ENCODE results near the gene FAM161B. TPM values are rescaled to one million over a fixed set of nuclear protein-coding genes. Genes with fewer than 3 reads are reported as not detected.
"Not testable (repeated sequence)": the region's sequence is repeated elsewhere in the genome, so short reads cannot be mapped to it uniquely, and the experiment has no call there.

The FAM161B gene
- total RNA-seq, 1 donor from 2014 or later = 3.7 TPM

DNA sequence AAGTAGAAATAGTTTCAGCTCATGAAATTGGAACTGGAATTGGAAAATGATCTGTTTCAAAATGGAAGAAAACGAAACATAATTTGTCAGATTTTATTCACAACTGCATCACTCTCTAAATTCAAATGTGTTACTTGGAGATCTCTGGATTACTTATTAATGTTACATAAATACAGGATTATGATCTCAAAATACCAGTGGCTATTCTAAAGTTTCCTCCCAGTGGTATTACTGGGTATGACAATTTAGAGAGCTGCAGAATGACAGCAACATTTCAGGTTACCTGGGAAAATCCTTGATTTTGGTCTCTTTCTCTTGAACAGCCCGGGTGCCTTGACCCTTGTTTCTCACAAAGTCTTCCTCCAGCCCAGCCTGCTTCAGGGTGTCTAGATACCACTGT, 14.2 kb downstream of the FAM161B start:
- TF ChIP-seq, protein P1, sequence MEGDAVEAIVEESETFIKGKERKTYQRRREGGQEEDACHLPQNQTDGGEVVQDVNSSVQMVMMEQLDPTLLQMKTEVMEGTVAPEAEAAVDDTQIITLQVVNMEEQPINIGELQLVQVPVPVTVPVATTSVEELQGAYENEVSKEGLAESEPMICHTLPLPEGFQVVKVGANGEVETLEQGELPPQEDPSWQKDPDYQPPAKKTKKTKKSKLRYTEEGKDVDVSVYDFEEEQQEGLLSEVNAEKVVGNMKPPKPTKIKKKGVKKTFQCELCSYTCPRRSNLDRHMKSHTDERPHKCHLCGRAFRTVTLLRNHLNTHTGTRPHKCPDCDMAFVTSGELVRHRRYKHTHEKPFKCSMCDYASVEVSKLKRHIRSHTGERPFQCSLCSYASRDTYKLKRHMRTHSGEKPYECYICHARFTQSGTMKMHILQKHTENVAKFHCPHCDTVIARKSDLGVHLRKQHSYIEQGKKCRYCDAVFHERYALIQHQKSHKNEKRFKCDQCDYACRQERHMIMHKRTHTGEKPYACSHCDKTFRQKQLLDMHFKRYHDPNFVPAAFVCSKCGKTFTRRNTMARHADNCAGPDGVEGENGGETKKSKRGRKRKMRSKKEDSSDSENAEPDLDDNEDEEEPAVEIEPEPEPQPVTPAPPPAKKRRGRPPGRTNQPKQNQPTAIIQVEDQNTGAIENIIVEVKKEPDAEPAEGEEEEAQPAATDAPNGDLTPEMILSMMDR (IDR thresholded peaks at IDR 0.05; ENCODE audit: unreplicated experiment) = peak; percentile 44
- DNase-seq (ENCODE audit: low spot score, unreplicated experiment) = no peak
- H3K27me3 Mint-ChIP-seq = peaks cover 27% of the 10 kb centered on the region
- H3K36me3 Mint-ChIP-seq (ENCODE audit: insufficient read depth) = peaks cover 17% of the 10 kb centered on the region
- H3K4me3 Mint-ChIP-seq (ENCODE audit: low read depth) = no peak overlapping the region
- H3K9me3 Mint-ChIP-seq (ENCODE audit: low read depth) = no peaks in the 10 kb centered on the region
- no peaks in the 10 kb centered on the region for H3K4me1 Mint-ChIP-seq (ENCODE audit: low read depth)
- no peak overlapping the region for H3K27ac Mint-ChIP-seq

DNA sequence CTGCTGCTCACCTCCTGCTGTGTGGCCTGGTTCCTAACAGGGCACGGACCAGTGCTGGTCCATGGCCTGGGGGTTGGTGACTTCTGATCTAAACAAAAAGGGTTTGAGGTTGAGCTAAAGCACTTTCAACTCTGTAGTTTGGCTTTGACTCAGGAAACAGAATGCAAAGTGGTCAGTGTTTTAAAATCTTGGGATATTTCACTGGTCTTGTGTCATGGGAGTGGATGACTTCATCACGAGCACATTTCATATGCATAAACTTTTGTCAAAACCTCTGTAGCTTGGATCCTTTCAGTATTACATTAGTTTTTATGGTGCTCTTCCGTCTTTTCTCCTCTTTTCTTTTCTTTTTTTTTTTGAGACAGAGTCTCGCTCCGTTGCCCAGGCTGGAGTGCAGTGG, 25.6 kb downstream of the FAM161B start:
- Mint-ChIP-seq H3K27ac (no peak overlapping the region), H3K9me3 (ENCODE audit: low read depth) (no peaks in the 10 kb centered on the region)
- TF ChIP-seq, protein P1 (IDR thresholded peaks at IDR 0.05; ENCODE audit: unreplicated experiment) = no peak

DNA sequence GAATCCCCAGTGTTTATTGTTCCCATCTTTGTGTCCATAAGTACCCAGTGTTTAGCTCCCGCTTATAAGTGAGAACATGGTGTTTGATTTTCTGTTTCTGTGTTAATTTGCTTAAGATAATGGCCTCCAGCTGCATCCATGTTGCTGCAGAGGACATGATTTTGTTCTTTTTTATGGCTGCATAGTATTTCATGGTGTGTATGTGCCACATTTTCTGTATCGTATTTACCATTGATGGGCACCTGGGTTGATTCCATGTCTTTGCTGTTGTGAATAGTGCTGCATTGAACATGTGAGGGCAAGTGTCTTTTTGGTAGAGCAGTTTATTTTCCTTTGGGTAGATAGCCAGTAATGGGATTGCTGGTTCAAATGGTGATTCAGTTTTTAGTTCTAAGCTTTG, 30.4 kb downstream of the FAM161B start:
- DNase-seq (ENCODE audit: low spot score, unreplicated experiment); H3K4me3 Mint-ChIP-seq (ENCODE audit: low read depth); H3K27me3 Mint-ChIP-seq; H3K9me3 Mint-ChIP-seq (ENCODE audit: low read depth); H3K27ac Mint-ChIP-seq; H3K4me1 Mint-ChIP-seq (ENCODE audit: low read depth): not testable (repeated sequence)
- H3K36me3 Mint-ChIP-seq (ENCODE audit: insufficient read depth) = peaks cover 29% of the 10 kb centered on the region

More for the DNA sequence above, 25.6 kb downstream of the FAM161B start:
- no peaks in the 10 kb centered on the region for H3K4me1 Mint-ChIP-seq (ENCODE audit: low read depth)
- H3K36me3 Mint-ChIP-seq (ENCODE audit: insufficient read depth) = peaks cover 40% of the 10 kb centered on the region
- DNase-seq (ENCODE audit: low spot score, unreplicated experiment) = no peak
- H3K4me3 Mint-ChIP-seq (ENCODE audit: low read depth) = no peak overlapping the region
- H3K27me3 Mint-ChIP-seq = no peaks in the 10 kb centered on the region

DNA sequence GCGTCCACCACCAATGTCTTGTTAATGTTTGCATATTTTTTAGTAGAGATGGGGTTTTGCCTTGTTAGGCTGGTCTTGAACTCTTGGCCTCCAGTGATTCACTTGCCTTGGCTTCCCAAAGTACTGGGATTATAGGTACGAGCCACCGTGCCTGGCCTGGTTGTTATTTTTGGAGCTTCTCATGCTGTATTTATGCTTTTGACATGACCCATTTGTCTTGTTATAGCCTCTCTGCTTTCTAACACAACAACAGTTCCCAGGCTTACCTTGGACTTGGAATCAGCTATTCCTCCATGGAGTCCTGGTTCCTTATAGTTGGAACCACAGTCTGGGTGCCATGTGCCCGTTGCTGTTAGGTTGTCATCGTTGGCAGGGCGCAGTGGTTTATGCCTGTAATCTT, 33.6 kb downstream of the FAM161B start:
- H3K27ac Mint-ChIP-seq = no peak overlapping the region
- H3K4me1 Mint-ChIP-seq (ENCODE audit: low read depth) = peaks cover 2% of the 10 kb centered on the region
- H3K27me3 Mint-ChIP-seq = no peaks in the 10 kb centered on the region
- DNase-seq (ENCODE audit: low spot score, unreplicated experiment) = no peak
- no peak overlapping the region for H3K4me3 Mint-ChIP-seq (ENCODE audit: low read depth)
- TF ChIP-seq, protein P1 (IDR thresholded peaks at IDR 0.05; ENCODE audit: unreplicated experiment) = no peak
- peaks cover 9% of the 10 kb centered on the region for H3K9me3 Mint-ChIP-seq (ENCODE audit: low read depth)
- H3K36me3 Mint-ChIP-seq (ENCODE audit: insufficient read depth) = peaks cover 33% of the 10 kb centered on the region

DNA sequence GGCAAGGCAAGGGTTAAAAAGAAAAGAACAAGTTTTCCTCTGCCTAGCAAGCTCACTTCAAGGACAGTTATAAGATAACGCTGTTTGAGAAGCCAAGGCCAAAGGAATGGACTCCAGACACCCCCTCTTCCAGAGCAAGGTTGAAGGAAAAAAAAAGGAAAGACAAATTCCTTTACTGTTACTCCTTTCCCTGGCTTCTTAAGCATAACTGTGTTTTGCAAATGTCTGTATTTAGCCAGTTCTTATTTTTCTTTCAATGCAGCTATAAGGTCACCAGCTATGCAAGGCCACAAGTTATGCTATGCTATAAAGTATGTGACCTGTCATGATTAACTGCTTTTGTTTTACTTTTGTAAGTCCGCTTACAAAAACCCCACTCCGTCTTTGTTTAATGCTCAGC, 36.6 kb downstream of the FAM161B start:
- Mint-ChIP-seq H3K4me3 (ENCODE audit: low read depth) (no peak overlapping the region), H3K36me3 (ENCODE audit: insufficient read depth) (peaks cover 45% of the 10 kb centered on the region), H3K27ac (no peak overlapping the region), H3K27me3 (no peaks in the 10 kb centered on the region), H3K4me1 (ENCODE audit: low read depth) (peaks cover 2% of the 10 kb centered on the region), H3K9me3 (ENCODE audit: low read depth) (peaks cover 9% of the 10 kb centered on the region)
- no peak for DNase-seq (ENCODE audit: low spot score, unreplicated experiment)
- TF ChIP-seq, protein P1 (IDR thresholded peaks at IDR 0.05; ENCODE audit: unreplicated experiment) = no peak

DNA sequence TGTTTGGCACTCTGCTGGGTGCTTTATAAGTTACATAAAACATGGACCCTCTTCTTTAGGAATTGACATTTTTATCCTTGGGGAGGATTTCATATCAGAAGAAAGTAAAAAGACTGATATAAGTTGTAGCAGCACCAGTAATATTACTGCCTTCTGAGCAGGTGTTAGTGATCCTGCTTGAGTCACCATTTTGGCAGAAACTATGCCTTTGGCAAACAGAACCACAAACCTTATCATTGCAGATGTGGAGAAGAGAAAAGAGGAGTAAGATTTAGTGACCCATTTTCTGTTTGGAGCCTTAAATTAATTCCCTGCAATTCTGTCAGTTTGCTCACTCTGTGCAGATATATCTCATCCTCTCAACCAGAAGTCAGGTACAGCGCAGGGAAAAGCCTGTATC, 40.2 kb downstream of the FAM161B start:
- Mint-ChIP-seq H3K4me1 (ENCODE audit: low read depth) (peaks cover 2% of the 10 kb centered on the region), H3K36me3 (ENCODE audit: insufficient read depth) (peaks cover 52% of the 10 kb centered on the region), H3K9me3 (ENCODE audit: low read depth) (peaks cover 9% of the 10 kb centered on the region), H3K27me3 (no peaks in the 10 kb centered on the region), H3K4me3 (ENCODE audit: low read depth) (no peak overlapping the region), H3K27ac (no peak overlapping the region)
- no peak for DNase-seq (ENCODE audit: low spot score, unreplicated experiment)
- TF ChIP-seq, protein P1 (IDR thresholded peaks at IDR 0.05; ENCODE audit: unreplicated experiment) = no peak

Data from progenitor cell of endocrine pancreas (in vitro differentiated cells).